Measurements from ENCODE around the gene ZCCHC2. TPM values are rescaled to one million over a fixed set of nuclear protein-coding genes. Genes with fewer than 3 reads are reported as not detected.

The ZCCHC2 gene
- total and polyA plus RNA-seq, 2 of the 13 experiments (the other 11 are each of a cell fraction or from before 2014, with no cell fraction given): 62.5 to 76.1 TPM

DNA sequence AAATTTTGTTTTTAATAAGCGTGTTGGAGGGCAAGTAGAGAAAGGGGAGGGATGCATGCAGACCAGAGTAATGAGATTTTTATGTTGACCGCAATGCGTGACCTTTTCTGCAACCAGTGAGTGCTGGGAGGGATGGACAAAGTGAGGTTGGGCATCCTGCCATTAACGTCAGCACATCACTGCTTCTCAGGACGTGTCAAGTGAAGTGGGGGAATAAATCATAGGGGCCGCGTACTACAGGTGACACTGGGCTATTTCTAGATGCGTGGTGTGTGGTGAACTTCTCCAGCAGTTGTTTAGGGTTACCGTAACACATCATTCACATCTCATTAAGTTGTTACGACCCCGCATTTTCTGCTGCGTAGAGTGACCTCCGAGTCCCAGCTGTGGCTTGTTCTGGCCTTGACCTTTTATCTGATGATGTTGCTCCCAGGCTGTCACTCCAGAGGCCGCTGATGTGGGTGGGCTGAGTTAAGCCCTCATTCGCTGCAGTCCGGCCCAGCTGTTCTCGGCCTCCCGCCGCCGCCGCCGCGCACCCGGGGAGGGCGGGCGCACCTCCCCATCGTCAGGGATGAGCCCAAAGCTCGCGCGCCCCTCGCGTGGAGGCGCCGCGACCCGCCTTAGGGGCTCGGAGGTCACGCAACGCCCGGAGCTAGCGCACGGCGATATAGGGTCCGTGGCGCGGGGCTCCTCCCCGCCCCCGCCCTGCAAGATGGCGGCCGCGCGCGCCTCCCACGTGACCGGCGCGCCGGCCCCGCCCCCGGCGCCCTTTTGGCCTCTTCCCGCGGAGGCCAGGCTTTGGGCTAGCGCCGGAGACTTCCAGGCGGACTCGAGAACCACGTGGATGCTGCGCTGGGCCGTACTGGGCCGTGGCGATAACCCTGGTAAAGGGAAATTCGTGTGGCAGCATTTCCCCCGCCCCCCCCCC lies 3.5 kb downstream of the ZCCHC2 start (continued):
- TF ChIP-seq, protein P1, sequence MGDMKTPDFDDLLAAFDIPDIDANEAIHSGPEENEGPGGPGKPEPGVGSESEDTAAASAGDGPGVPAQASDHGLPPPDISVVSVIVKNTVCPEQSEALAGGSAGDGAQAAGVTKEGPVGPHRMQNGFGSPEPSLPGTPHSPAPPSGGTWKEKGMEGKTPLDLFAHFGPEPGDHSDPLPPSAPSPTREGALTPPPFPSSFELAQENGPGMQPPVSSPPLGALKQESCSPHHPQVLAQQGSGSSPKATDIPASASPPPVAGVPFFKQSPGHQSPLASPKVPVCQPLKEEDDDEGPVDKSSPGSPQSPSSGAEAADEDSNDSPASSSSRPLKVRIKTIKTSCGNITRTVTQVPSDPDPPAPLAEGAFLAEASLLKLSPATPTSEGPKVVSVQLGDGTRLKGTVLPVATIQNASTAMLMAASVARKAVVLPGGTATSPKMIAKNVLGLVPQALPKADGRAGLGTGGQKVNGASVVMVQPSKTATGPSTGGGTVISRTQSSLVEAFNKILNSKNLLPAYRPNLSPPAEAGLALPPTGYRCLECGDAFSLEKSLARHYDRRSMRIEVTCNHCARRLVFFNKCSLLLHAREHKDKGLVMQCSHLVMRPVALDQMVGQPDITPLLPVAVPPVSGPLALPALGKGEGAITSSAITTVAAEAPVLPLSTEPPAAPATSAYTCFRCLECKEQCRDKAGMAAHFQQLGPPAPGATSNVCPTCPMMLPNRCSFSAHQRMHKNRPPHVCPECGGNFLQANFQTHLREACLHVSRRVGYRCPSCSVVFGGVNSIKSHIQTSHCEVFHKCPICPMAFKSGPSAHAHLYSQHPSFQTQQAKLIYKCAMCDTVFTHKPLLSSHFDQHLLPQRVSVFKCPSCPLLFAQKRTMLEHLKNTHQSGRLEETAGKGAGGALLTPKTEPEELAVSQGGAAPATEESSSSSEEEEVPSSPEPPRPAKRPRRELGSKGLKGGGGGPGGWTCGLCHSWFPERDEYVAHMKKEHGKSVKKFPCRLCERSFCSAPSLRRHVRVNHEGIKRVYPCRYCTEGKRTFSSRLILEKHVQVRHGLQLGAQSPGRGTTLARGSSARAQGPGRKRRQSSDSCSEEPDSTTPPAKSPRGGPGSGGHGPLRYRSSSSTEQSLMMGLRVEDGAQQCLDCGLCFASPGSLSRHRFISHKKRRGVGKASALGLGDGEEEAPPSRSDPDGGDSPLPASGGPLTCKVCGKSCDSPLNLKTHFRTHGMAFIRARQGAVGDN (CRISPR knock-in tag; IDR thresholded peaks at IDR 0.05): peak; percentile 92
- TF ChIP-seq RAD51 (IDR thresholded peaks at IDR 0.05; ENCODE audit: borderline replicate concordance) (peak; percentile 60; the same call in 1 of the 2 replicates), ZNF724P (CRISPR knock-in tag; IDR thresholded peaks at IDR 0.05; ENCODE audit: borderline replicate concordance) (peak; percentile 60; the same call in 1 of the 2 replicates), SYNCRIP (IDR thresholded peaks at IDR 0.05; ENCODE audit: insufficient read depth, low read depth, low read length) (no peak), FOXO1 (CRISPR knock-in tag; IDR thresholded peaks at IDR 0.05) (peak; percentile 43), MYNN (CRISPR knock-in tag; IDR thresholded peaks at IDR 0.05; ENCODE audit: low read depth) (no peak), NFIB (CRISPR knock-in tag; IDR thresholded peaks at IDR 0.05; ENCODE audit: borderline replicate concordance) (no peak), HNRNPLL (IDR thresholded peaks at IDR 0.05; ENCODE audit: low read depth, low read length, poor library complexity, severe bottlenecking) (peak; percentile 94), PHF20 (CRISPR knock-in tag; IDR thresholded peaks at IDR 0.05) (peak; percentile 61), EP300 (IDR thresholded peaks at IDR 0.05; ENCODE audit: low read depth in 2 of 2, low read length in 2 of 2) (peak in 1 of 2 experiments; percentile 35; a peak in 1 of 4 replicates), EP300 (CRISPR knock-in tag; IDR thresholded peaks at IDR 0.05; ENCODE audit: borderline replicate concordance) (peak; percentile 37; the same call in 1 of the 2 replicates), TP53 (CRISPR knock-in tag; conservative IDR thresholded peaks at IDR 0.05) (no peak), MYC (CRISPR knock-in tag; IDR thresholded peaks at IDR 0.05; ENCODE audit: borderline replicate concordance) (peak; percentile 82)
- TF ChIP-seq, protein P2, sequence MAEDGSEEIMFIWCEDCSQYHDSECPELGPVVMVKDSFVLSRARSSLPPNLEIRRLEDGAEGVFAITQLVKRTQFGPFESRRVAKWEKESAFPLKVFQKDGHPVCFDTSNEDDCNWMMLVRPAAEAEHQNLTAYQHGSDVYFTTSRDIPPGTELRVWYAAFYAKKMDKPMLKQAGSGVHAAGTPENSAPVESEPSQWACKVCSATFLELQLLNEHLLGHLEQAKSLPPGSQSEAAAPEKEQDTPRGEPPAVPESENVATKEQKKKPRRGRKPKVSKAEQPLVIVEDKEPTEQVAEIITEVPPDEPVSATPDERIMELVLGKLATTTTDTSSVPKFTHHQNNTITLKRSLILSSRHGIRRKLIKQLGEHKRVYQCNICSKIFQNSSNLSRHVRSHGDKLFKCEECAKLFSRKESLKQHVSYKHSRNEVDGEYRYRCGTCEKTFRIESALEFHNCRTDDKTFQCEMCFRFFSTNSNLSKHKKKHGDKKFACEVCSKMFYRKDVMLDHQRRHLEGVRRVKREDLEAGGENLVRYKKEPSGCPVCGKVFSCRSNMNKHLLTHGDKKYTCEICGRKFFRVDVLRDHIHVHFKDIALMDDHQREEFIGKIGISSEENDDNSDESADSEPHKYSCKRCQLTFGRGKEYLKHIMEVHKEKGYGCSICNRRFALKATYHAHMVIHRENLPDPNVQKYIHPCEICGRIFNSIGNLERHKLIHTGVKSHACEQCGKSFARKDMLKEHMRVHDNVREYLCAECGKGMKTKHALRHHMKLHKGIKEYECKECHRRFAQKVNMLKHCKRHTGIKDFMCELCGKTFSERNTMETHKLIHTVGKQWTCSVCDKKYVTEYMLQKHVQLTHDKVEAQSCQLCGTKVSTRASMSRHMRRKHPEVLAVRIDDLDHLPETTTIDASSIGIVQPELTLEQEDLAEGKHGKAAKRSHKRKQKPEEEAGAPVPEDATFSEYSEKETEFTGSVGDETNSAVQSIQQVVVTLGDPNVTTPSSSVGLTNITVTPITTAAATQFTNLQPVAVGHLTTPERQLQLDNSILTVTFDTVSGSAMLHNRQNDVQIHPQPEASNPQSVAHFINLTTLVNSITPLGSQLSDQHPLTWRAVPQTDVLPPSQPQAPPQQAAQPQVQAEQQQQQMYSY (CRISPR knock-in tag; IDR thresholded peaks at IDR 0.05): peak; percentile 54; the same call in 1 of the 2 replicates
- TF ChIP-seq, protein P3, sequence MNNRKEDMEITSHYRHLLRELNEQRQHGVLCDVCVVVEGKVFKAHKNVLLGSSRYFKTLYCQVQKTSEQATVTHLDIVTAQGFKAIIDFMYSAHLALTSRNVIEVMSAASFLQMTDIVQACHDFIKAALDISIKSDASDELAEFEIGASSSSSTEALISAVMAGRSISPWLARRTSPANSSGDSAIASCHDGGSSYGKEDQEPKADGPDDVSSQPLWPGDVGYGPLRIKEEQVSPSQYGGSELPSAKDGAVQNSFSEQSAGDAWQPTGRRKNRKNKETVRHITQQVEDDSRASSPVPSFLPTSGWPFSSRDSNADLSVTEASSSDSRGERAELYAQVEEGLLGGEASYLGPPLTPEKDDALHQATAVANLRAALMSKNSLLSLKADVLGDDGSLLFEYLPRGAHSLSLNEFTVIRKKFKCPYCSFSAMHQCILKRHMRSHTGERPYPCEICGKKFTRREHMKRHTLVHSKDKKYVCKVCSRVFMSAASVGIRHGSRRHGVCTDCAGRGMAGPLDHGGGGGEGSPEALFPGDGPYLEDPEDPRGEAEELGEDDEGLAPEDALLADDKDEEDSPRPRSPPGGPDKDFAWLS (CRISPR knock-in tag; IDR thresholded peaks at IDR 0.05; ENCODE audit: borderline replicate concordance): no peak
- TF ChIP-seq, protein P4, sequence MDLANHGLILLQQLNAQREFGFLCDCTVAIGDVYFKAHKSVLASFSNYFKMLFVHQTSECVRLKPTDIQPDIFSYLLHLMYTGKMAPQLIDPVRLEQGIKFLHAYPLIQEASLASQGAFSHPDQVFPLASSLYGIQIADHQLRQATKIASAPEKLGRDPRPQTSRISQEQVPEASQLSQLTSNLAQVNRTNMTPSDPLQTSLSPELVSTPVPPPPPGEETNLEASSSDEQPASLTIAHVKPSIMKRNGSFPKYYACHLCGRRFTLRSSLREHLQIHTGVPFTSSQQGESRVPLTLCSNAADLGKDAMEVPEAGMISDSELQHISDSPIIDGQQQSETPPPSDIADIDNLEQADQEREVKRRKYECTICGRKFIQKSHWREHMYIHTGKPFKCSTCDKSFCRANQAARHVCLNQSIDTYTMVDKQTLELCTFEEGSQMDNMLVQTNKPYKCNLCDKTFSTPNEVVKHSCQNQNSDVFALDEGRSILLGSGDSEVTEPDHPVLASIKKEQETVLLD (CRISPR knock-in tag; IDR thresholded peaks at IDR 0.05; ENCODE audit: low read depth): peak; percentile 35; the same call in 1 of the 2 replicates
